ENCODE measurements around the gene CNTNAP5.

CNTNAP5 gene

DNA sequence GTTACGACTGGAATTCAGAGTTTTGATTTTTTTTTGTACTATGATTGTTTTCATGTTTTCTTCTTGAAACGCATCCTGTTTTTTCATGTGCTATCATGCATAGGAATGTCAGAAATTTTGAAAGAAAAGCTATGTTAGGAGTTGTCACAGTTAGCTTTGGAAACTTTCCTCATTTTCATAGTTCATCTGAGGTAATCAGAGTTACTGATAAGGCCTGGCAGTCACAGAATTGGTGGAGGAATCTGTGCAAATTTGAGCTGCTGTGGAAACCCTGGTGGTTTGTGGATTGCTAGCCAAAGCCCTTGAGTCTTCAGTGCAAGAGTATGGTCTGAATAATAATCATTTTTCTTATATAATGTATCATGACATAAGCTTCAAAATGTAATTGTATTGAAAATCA, 401.0 kb downstream of the CNTNAP5 start:
- DNase-seq (ENCODE audit: low read depth in 2 of 3, low spot score in 1 of 3) = no peak

DNA sequence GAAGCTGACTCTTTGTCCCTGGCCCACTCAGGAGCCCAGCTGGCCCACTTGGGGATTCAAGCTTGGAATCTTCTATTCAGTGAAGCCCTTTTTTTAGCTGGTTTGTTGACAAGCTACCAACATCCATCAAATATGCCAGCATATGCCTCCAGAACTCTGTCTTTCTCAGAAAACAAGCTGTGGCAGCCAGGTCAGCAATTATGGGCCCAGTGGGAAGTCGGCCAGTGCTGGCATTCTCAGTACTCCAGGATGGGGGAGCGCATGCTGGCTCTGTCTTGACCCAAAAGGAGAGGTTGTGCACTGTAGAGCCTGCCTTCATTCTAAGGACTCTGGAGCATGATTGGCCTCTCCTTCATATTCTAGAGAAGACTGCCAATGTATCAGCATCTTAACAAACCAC, 401.5 kb downstream of the CNTNAP5 start:
- no peak for DNase-seq (ENCODE audit: low read depth in 2 of 3, low spot score in 1 of 3)

DNA sequence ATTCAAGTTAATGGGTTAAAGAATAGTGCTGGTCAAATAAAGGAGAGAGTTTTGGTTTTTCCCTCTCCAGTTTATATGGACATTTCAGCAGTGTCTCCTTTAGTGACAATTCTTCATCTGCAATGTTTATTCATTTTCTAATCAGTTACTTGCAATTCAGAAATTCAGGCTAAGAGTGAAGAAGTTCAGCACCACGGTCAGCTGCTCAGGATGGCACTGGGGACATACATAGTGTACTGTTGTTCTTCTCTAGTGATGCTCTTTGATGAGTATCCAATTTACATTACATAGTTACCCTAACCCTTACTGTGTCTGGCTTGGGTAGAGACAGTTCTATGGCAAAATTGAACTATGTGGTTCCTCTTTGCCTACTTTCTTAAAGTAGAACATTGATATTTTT, 412.7 kb downstream of the CNTNAP5 start:
- no peak for DNase-seq (ENCODE audit: low read depth in 2 of 3, low spot score in 1 of 3)

DNA sequence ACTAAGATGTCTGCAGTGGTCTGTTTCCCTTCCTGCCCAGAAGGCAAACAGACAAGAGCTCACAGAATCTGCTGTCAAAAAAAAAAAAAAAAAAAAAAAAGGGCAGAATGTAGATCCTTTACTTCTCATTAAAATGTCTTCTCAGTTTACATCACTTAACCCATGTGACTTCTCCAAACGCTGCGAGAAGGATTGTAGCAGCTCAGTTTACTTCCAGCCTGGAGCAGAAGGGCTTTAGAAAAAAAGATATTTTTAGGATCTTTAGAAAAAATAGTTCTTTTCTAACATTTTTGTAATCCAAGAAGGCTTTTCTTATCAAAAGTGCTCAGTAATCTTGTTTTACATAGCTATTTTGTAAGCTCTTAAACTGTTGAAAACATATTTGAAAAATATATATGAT, 425.4 kb downstream of the CNTNAP5 start:
- no peak for DNase-seq (ENCODE audit: low read depth in 2 of 3, low spot score in 1 of 3)

DNA sequence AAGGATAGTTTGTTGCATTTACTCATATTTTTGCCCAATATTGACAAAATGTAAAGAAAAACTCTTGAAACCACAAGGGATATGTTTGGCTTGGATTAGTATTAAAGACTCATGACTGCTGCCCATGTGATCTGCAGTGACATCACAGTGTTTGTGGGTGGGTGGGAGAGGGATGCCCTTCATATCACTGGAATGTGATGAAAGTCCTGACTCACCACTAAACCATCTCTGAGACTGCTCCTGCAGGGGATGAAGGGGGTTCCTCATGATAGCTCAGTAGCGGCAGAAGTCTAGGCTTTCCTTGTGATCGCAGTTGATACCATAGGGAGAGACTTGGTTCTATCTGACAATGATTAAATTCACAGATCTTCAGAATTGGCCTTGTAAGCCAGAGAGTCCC, 451.2 kb downstream of the CNTNAP5 start:
- no peak for DNase-seq (ENCODE audit: low read depth in 2 of 3, low spot score in 1 of 3)

DNA sequence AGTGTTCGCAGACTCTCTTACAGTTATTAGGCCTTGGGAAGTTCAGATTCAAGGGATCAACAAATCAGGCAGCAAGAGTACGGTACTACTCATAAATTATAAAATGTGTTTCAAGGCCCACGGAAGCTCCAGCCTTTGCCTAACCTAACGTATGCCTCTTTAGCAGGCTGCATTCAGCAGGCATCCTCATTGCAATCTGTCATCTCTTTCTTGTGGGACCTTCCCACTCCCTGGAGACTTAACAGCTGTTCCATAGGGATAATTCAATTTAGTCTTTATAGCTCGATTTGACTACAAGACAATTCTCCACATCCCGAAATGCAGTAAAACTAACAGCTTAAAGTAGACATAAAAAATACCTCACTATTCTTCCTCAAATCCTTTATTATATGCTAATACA, 453.7 kb downstream of the CNTNAP5 start:
- no peak for DNase-seq (ENCODE audit: low read depth in 2 of 3, low spot score in 1 of 3)

DNA sequence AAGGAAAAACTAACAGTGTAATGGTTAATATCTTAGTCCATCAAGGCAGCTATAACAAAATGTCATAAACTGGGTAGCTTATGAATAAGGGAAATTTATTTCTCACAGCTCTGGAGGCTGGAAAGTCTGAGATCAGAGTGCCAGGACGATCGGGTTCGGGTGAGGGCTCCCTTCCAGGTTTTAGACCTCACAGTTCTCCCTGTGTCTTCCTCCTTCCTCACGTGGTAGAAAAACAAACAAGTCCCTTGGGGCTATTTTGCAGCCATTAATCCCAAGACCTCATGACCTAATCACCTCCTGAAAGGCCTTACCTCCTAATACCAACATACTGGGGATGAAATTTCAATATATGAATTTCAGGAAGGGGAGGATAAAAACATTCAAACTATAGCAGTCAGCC, 455.9 kb downstream of the CNTNAP5 start:
- DNase-seq (ENCODE audit: low read depth in 2 of 3, low spot score in 1 of 3) = no peak

DNA sequence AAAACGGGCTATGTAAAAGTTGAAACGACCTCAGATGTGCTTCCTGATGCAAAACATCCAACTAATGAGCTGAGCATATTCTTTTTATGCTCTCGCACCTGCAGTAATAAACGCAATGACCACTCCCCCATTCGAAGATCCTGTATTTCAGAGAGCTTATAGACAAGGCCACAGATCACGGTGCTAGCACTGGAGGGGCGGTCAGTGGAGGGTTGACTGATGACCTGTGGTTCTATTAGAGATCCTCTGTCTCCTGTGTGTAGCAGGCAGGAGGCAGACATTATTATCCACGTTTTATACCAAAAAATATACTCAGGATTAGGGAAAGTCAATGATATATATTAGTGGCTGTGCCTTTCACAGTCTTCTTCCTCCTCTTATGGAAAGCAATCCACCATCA, 457.0 kb downstream of the CNTNAP5 start:
- DNase-seq (ENCODE audit: low read depth in 2 of 3, low spot score in 1 of 3) = no peak

DNA sequence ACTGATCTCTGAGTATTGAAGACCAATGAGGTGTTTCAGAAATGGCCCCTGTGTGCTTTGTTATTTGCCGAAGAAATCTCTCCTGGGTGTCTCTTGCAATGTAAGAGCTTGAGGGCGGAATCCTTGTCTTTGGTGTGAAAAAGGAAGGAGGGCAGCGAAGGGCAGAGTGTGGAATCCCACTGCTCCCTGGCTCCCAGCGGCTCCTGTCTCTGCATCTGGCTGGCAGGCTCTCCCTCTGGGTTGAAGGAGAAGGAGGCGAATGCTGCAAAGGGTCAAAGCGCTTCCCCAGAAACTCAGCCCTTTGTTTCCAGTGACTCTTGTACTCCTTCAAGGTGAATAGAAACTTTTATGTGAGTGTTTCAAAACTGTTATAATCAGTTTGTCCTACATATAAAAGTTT, 457.5 kb downstream of the CNTNAP5 start:
- no peak for DNase-seq (ENCODE audit: low read depth in 2 of 3, low spot score in 1 of 3)

DNA sequence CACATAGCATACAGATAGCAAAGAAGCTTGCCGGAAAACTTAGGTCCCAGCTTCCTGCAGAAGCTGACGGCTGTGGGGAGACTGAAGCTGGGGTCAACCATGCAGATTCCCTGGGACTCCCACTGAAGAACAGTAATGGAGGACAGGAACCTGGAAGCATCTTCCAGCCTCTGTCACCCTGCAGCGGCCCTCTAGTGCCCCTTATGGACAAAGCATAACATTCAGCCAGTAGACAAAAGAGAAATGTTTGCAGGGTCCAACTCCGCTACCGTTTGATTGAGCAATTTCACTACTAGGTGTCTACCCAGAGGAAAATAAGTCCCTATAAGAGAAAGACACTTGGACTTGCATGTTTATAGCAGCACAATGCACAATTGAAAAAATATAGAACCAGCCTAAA, 460.6 kb downstream of the CNTNAP5 start:
- no peak for DNase-seq (ENCODE audit: low read depth in 2 of 3, low spot score in 1 of 3)

DNA sequence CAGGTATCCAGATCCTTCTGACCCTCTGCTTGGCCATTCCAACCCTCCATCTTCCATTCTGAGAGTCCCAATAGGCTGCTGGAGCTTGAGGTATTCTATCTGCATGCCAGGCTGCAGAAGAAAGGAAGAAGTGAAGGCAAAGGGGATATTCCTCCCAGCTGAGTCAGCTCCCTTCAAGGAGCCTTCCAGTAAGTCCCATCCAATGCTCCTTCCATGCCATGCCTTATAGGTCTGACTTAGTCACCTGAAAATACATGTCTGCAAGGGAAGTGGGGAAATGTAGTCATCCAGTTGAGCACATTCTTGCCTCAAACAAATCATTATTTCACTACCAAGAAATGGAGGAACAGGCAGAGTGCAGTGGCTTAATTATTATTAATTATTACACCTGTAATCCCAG, 464.6 kb downstream of the CNTNAP5 start:
- DNase-seq (ENCODE audit: low read depth in 2 of 3, low spot score in 1 of 3) = no peak

DNA sequence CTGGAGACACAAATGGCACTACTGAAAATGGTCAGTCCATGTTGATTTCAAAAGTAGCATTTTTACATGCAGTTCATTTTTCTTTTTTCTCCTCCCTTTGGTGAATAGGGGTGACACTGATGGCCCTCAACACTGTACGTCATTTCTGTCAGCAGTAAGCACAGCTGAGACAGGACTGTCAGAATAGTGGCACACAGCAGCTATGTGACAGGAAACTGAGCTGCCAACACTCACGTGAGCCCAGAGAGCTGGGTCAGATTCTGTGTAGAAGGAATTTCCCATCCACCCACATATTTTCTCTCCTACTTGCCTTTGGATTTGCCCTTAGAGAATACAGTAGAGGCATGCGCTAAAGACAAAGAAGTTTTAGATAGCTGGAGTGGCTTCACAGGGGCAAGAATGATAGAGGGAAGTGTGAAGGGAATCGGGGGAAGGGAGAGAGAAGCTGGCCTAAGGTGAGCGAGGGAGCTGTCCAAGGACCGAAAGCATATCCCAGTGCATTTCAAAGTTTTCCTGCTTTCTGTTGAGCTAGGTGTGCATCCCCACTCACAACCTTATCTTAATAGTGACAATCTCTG, 476.6 kb downstream of the CNTNAP5 start:
- no peak for DNase-seq (ENCODE audit: low read depth in 2 of 3, low spot score in 1 of 3)

DNA sequence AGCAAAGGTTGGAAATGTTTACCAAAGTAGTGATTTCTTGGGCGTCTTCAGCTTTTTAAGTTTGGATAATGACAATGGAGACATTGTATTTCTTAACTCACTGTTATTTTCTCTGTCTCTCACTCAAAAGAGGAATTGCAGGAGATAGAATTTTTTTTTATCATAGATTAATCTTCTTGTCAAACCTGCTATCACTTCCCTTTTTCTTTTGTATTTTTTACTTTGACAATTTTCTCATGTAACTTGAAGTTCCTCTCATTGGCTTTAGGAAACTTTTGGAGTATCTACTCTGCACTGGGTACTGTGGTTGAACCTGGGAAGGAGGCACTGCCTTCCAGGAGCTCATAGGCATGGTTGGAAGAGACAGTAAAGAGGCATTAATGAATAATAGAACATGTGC, 489.1 kb downstream of the CNTNAP5 start:
- DNase-seq (ENCODE audit: low read depth in 2 of 3, low spot score in 1 of 3) = no peak

DNA sequence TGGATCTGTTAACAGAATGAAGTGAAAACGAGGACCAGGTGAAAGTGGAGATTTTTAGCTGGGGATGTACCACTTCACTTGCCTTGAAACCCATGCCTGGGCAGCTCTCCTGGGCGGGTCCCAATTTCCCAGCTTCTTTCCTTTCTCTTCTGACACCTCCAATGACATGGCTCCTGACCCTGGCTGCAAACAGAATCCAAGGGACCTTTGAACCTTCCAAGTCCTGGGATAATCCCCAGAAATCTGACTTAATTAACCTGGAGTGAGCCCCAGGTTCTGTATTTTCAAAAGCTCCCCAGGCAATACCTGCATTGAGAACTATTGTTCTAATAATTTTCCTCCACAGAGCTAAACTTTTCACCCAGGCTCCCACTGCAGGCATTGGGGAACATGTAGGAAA, 495.9 kb downstream of the CNTNAP5 start:
- no peak for DNase-seq (ENCODE audit: low read depth in 2 of 3, low spot score in 1 of 3)

DNA sequence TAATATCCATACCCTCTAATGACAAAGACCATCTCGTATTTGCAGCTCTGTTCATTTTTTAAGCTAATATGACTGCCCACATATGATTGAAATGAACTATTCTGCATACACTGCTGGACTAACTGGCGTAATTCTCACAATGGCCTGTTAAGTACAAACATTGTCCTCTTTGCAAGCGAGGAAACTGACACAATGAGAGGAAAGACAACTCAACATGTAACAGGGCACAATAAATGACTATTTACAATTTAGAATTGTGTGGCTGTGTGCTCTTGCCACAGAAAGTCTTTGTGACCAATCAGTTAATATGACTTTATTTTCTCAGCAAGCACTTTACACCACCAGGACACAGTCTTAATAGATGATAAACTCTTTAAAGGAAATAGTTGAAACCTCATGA, 498.0 kb downstream of the CNTNAP5 start:
- no peak for DNase-seq (ENCODE audit: low read depth in 2 of 3, low spot score in 1 of 3)

DNA sequence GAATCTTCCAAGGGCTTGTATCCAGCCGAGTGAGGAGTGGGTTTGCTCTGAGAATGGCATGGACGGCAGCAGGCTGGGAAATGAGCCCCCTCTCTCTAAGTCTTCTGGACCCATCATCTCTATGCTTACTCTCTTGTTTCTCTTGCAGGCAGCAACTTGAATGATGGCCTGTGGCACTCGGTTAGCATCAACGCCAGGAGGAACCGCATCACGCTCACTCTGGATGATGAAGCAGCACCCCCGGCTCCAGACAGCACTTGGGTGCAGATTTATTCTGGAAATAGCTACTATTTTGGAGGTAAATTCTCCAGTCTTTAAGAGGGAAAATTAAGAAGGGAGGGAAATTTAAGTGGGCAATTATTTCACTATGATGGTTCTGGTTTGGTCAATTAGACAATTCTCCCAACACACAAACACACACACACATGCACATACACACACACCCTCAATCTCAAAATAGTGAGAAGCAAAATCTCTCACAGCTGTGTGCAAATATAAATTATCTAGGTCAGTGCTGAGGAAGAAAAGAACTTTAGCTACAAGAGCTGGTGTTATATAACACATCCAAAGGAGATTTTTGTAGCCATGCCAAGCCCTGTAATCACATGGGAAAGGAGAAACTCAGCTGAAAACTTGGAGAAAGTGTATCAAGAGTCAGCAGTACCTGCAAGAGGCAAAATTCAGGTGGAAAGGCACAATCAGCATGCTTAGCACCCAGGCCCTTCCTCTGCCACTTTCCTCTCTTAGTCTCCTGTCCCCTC, 499.2 kb downstream of the CNTNAP5 start:
- no peak for DNase-seq (ENCODE audit: low read depth in 2 of 3, low spot score in 1 of 3)

DNA sequence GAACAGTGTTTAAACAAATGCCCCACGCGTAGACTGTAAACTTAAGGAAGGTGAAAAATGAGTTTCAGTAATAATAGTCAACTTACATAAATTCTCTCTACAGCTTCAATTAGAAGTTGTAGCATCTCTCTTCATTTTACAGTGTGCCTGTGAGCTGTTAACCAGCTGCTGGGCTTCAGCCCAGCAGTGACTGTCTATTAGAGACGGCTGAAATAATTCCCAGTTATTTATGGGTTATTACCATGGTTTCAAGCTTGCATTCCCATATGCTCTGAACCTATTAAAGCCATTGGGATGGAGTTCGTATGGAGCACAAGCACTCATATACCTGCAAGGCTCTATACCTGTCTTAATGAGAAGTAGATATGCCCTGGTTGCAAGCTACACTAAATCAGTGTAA, 501.1 kb downstream of the CNTNAP5 start:
- no peak for DNase-seq (ENCODE audit: low read depth in 2 of 3, low spot score in 1 of 3)

DNA sequence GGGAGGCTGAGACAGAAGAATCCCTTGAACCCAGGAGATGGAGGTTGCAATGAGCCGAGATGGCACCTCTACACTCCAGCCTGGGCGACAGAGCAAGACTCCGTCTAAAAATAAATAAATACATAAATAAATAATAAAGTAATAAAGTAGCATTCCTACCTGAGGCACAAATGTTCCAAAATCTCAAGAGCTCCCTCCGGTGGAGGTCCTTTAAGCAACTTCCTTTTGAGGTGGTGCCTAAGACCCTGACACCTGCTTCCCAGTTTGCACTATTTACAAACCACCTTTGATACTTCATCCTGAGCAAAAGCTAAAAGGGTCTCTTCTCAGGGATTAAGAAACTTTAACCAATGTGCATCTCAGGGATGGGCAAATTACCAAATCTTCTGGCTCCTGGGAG, 505.1 kb downstream of the CNTNAP5 start:
- DNase-seq (ENCODE audit: low read depth in 2 of 3, low spot score in 1 of 3) = no peak

DNA sequence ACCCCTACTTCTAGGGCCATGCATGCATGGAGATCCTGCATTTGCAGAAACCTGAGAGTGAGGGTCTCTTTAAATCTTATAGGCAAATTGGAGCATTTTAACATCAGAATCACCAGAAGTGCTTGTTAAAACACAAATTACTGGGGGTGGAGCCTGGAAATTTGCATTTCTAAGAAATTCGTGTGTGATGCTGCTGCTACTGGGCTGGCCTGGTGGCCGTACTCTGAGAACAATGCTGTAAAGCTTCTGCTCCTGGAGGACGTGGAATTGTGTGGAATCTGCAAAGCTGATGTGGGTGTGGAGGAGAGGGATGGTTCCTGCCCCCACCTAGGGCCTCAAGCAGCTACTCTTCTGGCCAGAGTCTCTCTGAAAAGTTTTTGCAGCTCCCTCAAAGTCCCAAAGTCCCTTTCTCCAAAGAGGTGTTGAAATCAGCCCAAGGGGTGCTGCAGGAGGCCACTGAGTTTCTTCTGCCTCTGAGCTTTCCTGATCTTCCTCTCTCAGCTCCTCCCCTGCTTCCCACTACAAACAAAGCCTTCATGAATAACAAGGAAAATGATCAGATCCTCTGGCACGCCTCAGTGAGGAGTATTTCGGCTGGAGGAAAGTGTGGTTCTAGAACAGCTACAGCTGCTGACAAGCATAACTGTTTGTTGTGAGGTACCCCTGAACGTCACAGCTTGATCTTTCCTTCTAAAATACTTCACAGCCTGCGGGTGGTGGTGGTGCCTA, 508.3 kb downstream of the CNTNAP5 start:
- DNase-seq (ENCODE audit: low read depth in 2 of 3, low spot score in 1 of 3) = no peak

DNA sequence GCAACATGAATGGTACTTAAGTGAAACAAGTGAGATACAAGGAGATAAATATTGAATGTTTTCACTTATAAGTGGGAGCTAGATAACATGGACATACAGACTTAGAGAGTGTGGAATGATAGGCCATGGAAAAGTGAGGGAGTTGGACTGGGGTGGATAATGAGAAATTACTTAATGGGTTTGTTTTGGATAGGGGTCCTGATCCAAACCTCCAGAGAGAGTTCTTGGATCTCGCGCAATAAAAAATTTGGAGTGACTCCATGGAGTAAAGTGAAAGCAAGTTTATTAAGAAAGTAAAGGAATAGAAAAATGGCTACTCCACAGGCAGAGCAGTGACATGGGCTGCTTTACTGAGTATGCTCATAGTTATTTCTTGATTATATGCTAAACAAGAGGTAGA, 508.9 kb downstream of the CNTNAP5 start:
- no peak for DNase-seq (ENCODE audit: low read depth in 2 of 3, low spot score in 1 of 3)

DNA sequence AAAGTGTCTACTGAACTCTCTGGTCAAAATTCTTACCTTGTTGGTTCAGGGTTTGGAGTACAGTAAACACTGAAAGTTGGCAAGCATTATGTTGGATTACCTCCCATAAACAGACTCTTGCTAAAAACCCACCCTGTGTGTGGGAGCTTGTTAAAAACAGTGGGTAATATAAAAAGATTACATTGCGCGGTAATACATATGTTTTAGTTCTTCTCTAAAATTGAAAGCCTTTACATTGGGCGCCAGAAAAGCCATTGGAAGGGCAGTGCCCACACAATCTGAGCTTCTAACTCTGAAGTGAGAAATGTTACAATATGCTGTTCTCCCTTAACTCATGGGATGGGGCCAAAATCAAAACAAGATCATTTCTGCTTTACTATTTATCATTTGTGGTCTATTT, 510.7 kb downstream of the CNTNAP5 start:
- no peak for DNase-seq (ENCODE audit: low read depth in 2 of 3, low spot score in 1 of 3)

DNA sequence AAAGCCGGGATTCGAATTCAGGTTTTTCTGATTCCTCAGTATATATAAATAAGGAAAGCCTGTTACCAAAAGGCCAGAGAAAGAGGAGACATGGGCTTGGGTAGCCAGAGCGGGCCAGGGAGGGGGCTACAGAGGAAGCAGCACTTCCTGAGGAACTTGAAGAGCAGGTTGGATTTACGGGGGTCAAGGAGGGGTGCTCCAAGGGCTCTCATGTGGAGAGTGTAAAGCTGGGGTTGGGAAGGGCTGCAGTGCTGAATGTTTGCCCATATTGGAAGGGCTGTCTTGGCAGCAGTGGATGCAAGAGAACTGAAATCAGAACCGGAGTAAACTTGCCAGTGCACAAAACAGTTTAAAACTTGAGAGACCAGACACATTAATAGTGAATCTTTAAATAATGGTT, 511.5 kb downstream of the CNTNAP5 start:
- DNase-seq (ENCODE audit: low read depth in 2 of 3, low spot score in 1 of 3) = no peak

DNA sequence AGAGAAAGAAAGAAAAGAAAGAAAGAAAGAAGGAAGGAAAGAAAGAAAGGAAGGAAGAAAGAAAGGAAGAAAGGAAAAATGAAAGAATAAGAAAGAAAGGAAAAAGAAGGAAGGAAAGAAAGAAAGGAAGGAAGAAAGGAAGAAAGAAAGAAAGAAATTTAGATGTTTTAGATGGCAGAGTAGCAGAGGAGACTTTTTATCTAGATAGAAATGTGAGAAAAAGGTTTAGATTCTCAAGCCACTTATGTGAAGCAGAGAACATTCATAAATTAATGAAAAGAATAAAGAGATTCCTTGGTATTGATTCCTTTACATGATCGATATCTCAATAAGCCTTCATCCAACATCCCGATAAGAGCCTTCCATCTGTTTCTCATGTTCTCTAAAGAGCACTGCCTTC, 513.5 kb downstream of the CNTNAP5 start:
- DNase-seq (ENCODE audit: low read depth in 2 of 3, low spot score in 1 of 3) = no peak
